ENCODE data around the gene CAMTA2.

The CAMTA2 gene

DNA sequence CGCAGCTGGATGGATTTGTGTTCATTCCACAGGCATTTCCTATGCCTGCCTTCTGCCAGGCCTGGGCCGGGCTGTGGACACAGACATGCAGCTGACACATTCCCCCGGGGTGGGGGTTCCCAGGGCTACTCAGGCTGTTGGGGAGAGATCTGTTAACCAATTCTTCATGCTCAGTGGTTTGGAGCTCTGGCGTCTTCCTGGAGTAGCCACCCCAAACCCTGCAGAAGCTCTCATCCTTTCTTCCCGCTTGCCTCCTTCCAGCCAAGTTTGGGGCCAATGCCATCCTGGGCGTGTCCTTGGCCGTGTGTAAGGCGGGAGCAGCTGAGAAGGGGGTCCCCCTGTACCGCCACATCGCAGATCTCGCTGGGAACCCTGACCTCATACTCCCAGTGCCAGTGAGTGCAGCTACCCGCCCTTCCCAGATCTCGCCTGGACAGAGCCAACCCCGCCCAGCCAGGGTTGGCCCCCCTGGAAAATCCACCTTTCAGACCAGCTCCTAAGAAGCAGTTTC, 34.0 kb downstream of the CAMTA2 start:
- TF ChIP-seq, protein P1, sequence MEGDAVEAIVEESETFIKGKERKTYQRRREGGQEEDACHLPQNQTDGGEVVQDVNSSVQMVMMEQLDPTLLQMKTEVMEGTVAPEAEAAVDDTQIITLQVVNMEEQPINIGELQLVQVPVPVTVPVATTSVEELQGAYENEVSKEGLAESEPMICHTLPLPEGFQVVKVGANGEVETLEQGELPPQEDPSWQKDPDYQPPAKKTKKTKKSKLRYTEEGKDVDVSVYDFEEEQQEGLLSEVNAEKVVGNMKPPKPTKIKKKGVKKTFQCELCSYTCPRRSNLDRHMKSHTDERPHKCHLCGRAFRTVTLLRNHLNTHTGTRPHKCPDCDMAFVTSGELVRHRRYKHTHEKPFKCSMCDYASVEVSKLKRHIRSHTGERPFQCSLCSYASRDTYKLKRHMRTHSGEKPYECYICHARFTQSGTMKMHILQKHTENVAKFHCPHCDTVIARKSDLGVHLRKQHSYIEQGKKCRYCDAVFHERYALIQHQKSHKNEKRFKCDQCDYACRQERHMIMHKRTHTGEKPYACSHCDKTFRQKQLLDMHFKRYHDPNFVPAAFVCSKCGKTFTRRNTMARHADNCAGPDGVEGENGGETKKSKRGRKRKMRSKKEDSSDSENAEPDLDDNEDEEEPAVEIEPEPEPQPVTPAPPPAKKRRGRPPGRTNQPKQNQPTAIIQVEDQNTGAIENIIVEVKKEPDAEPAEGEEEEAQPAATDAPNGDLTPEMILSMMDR (IDR thresholded peaks at IDR 0.05; ENCODE audit: insufficient read depth, low read length, missing control alignments): no peak
- ChIA-PET POLR2A (interaction anchor here (0.5 to 6.6 kb wide), 4 partner anchors 11 to 26 kb away, joined by 3 to 112 read pairs (median 26); partner anchors contain the start of genes RNF167, SLC25A11 and SPAG7), CTCF (interaction anchor here (1.0 to 2.2 kb wide), 3 partner anchors 10 to 33 kb away, joined by 4 to 8 read pairs (median 4); no protein-coding TSS in a partner anchor)
- no peak overlapping the region for H3K4me3 ChIP-seq (ENCODE audit: low read depth, low read length)
- DNase-seq (ENCODE audit: low read depth, low spot score): no peak

GRCh38 chr17:4951486-4951885, 36.0 kb downstream of the CAMTA2 start:
- TF ChIP-seq, protein P1 (IDR thresholded peaks at IDR 0.05; ENCODE audit: insufficient read depth, low read length, missing control alignments): no peak
- no peak overlapping the region for H3K4me3 ChIP-seq (ENCODE audit: low read depth, low read length)
- POLR2A ChIA-PET: interaction anchor here (6.2 to 6.6 kb wide), 2 partner anchors 11 to 14 kb away, joined by 49 to 112 read pairs; partner anchors contain the start of genes RNF167, SLC25A11 and SPAG7
- CTCF ChIA-PET: interaction anchor here (0.9 to 2.4 kb wide), 3 partner anchors 15 to 109 kb away, joined by 3 to 11 read pairs (median 4); partner anchors contain the start of gene SPAG7
- no peak for DNase-seq (ENCODE audit: low read depth, low spot score)

DNA sequence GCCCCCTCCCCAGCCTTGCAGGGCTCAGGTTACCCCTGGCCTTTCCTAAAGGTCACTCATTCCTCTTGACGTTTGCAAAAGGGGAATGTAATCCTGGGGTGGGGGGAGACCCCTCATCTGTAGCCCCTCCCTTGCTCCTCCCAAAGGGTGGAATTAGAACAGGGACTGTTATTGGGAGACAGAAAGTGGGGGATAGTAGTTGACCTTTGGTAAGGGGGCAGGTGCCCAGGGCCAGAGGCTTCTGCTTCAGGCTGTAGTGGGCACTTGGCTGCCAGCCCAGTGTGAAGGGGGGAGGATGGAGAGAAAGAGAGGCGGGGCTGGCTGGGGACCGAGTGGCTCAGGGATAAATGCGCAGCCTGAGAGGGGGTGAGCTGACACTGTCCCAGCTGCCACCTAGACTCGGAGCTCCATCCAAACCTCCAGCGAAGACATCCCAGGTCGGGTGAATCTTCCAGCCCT, 36.7 kb downstream of the CAMTA2 start, which contains the start of gene ENO3:
Gene ENO3, plus strand, starts transcription at position 374 of the 459 bp plus-strand sequence. CDS start 711 bp downstream, outside the sequence.
- DNase-seq (ENCODE audit: low read depth, low spot score): no peak
- TF ChIP-seq, protein P1 (IDR thresholded peaks at IDR 0.05; ENCODE audit: insufficient read depth, low read length, missing control alignments): no peak
- ChIA-PET POLR2A (interaction anchor here (6.2 to 6.6 kb wide), 2 partner anchors 10 to 15 kb away, joined by 49 to 112 read pairs; partner anchors contain the start of genes RNF167, SLC25A11 and SPAG7), CTCF (interaction anchor here (2.4 kb wide), 1 partner anchor 16 kb away, joined by 11 read pairs; the partner anchor contains the start of gene SPAG7)
- peak within 1 kb of the TSS; percentile 48 for H3K4me3 ChIP-seq (ENCODE audit: low read depth, low read length)

- DNase-seq (ENCODE audit: low read depth, low spot score): no peak
- TF ChIP-seq, protein P1 (IDR thresholded peaks at IDR 0.05; ENCODE audit: insufficient read depth, low read length, missing control alignments): no peak
- POLR2A ChIA-PET: interaction anchor here (6.2 to 6.6 kb wide), 2 partner anchors 10 to 15 kb away, joined by 49 to 112 read pairs; partner anchors contain the start of genes RNF167, SLC25A11 and SPAG7
Measured at GRCh38 chr17:4950075-4950745, 37.3 kb downstream of the CAMTA2 start.

GRCh38 chr17:4949321-4950074, 38.0 kb downstream of the CAMTA2 start:
- TF ChIP-seq, protein P1 (IDR thresholded peaks at IDR 0.05; ENCODE audit: insufficient read depth, low read length, missing control alignments): no peak
- peak overlapping the region; percentile 99 for H3K4me3 ChIP-seq (ENCODE audit: low read depth, low read length)
- POLR2A ChIA-PET: interaction anchor here (1.5 to 6.9 kb wide), 4 partner anchors 8 to 17 kb away, joined by 5 to 119 read pairs (median 80); partner anchors contain the start of genes RNF167, SLC25A11 and SPAG7
- no peak for DNase-seq (ENCODE audit: low read depth, low spot score)
- CTCF ChIA-PET: interaction anchor here (1.6 kb wide), 1 partner anchor 38 kb away, joined by 4 read pairs; the partner anchor contains the start of gene CAMTA2

More at GRCh38 chr17:4950075-4950745, 37.3 kb downstream of the CAMTA2 start:
- CTCF ChIA-PET: interaction anchor here (2.4 kb wide), 1 partner anchor 17 kb away, joined by 11 read pairs; the partner anchor contains the start of gene SPAG7
- peak overlapping the region; percentile 48 for H3K4me3 ChIP-seq (ENCODE audit: low read depth, low read length)

All from AG04449 (cell line).